Mucosa of stomach (tissue), 1 donor: ENCODE data around the gene GNA14.
"Not testable (repeated sequence)": the region's sequence is repeated elsewhere in the genome, so short reads cannot be mapped to it uniquely, and the experiment has no call there.

Experiments used
- H3K27me3 ChIP-seq: one replicate; pipeline ENCODE4 v1.7.0; 2013; ENCODE audit warnings: mild to moderate bottlenecking, low read length; ENCODE audit not compliant: control insufficient read depth, insufficient read depth
- H3K36me3 ChIP-seq: one replicate; pipeline ENCODE4 v1.7.0; 2013; ENCODE audit warnings: low read length; ENCODE audit not compliant: control insufficient read depth, insufficient read depth
- H3K4me1 ChIP-seq: one replicate; pipeline ENCODE4 v1.7.0; 2013; ENCODE audit warnings: mild to moderate bottlenecking, low read length; ENCODE audit not compliant: control insufficient read depth, insufficient read depth
- H3K4me3 ChIP-seq: one replicate; pipeline ENCODE4 v1.7.0; 2013; ENCODE audit warnings: low read length
- H3K9ac ChIP-seq: one replicate; pipeline ENCODE4 v1.7.0; 2013; ENCODE audit warnings: mild to moderate bottlenecking, low read length, moderate library complexity
- H3K9me3 ChIP-seq: one replicate; pipeline ENCODE4 v1.7.0; 2013; ENCODE audit warnings: mild to moderate bottlenecking, low read length, moderate library complexity; ENCODE audit not compliant: control insufficient read depth
- donor health status: Pancreatic carcinoma.

The GNA14 gene

GRCh38 chr9:77628864-77629263, 19.3 kb downstream of the GNA14 start:
- H3K27me3 ChIP-seq, H3K9ac ChIP-seq, H3K36me3 ChIP-seq, H3K9me3 ChIP-seq, H3K4me1 ChIP-seq, H3K4me3 ChIP-seq: not testable (repeated sequence)

GRCh38 chr9:77616191-77616590, 31.9 kb downstream of the GNA14 start:
- no peaks in the 10 kb centered on the region for H3K9me3 ChIP-seq
- no peaks in the 10 kb centered on the region for H3K27me3 ChIP-seq
- H3K36me3 ChIP-seq, result no peaks in the 10 kb centered on the region
- H3K4me1 ChIP-seq, result no peaks in the 10 kb centered on the region
- no peak overlapping the region for H3K9ac ChIP-seq
- no peak overlapping the region for H3K4me3 ChIP-seq

GRCh38 chr9:77614645-77615044, 33.5 kb downstream of the GNA14 start:
- peaks cover 2% of the 10 kb centered on the region for H3K4me1 ChIP-seq
- H3K9ac ChIP-seq, result no peak overlapping the region
- no peaks in the 10 kb centered on the region for H3K36me3 ChIP-seq
- no peaks in the 10 kb centered on the region for H3K9me3 ChIP-seq
- H3K4me3 ChIP-seq, result no peak overlapping the region
- H3K27me3 ChIP-seq, result no peaks in the 10 kb centered on the region

- Histone ChIP-seq H3K9me3 (no peaks in the 10 kb centered on the region), H3K36me3 (no peaks in the 10 kb centered on the region), H3K27me3 (no peaks in the 10 kb centered on the region), H3K4me3 (no peak overlapping the region), H3K4me1 (peaks cover 12% of the 10 kb centered on the region), H3K9ac (no peak overlapping the region)
These were observed 41.6 kb downstream of the GNA14 start for GRCh38 chr9:77606526-77606925.

- Histone ChIP-seq H3K4me1 (peaks cover 12% of the 10 kb centered on the region), H3K36me3 (no peaks in the 10 kb centered on the region), H3K4me3 (no peak overlapping the region), H3K27me3 (no peaks in the 10 kb centered on the region), H3K9ac (no peak overlapping the region), H3K9me3 (no peaks in the 10 kb centered on the region)
These were observed 42.5 kb downstream of the GNA14 start for GRCh38 chr9:77605449-77606220.

GRCh38 chr9:77604316-77604715, 43.8 kb downstream of the GNA14 start:
- H3K9ac ChIP-seq, result no peak overlapping the region
- no peaks in the 10 kb centered on the region for H3K36me3 ChIP-seq

GRCh38 chr9:77602852-77603251, 45.3 kb downstream of the GNA14 start:
- no peak overlapping the region for H3K9ac ChIP-seq
- H3K4me1 ChIP-seq, result peaks cover 10% of the 10 kb centered on the region
- H3K4me3 ChIP-seq, result no peak overlapping the region
- H3K9me3 ChIP-seq, result no peaks in the 10 kb centered on the region
- no peaks in the 10 kb centered on the region for H3K36me3 ChIP-seq
- H3K27me3 ChIP-seq, result no peaks in the 10 kb centered on the region

More at GRCh38 chr9:77604316-77604715, 43.8 kb downstream of the GNA14 start:
- H3K4me1 ChIP-seq, result peaks cover 7% of the 10 kb centered on the region
- H3K27me3 ChIP-seq, result no peaks in the 10 kb centered on the region
- H3K9me3 ChIP-seq, result no peaks in the 10 kb centered on the region
- no peak overlapping the region for H3K4me3 ChIP-seq

GRCh38 chr9:77601476-77602099, 46.5 kb downstream of the GNA14 start:
- H3K27me3 ChIP-seq, result no peaks in the 10 kb centered on the region
- H3K36me3 ChIP-seq, result no peaks in the 10 kb centered on the region
- H3K9me3 ChIP-seq, result no peaks in the 10 kb centered on the region
- no peak overlapping the region for H3K4me3 ChIP-seq
- peaks cover 11% of the 10 kb centered on the region for H3K4me1 ChIP-seq
- H3K9ac ChIP-seq, result no peak overlapping the region

GRCh38 chr9:77600810-77601209, 47.3 kb downstream of the GNA14 start:
- Histone ChIP-seq H3K9me3 (no peaks in the 10 kb centered on the region), H3K27me3 (no peaks in the 10 kb centered on the region), H3K4me1 (peaks cover 13% of the 10 kb centered on the region), H3K4me3 (no peak overlapping the region), H3K36me3 (no peaks in the 10 kb centered on the region), H3K9ac (no peak overlapping the region)

- Histone ChIP-seq H3K9ac (no peak overlapping the region), H3K36me3 (no peaks in the 10 kb centered on the region), H3K27me3 (no peaks in the 10 kb centered on the region), H3K9me3 (no peaks in the 10 kb centered on the region), H3K4me3 (no peak overlapping the region), H3K4me1 (peaks cover 25% of the 10 kb centered on the region)
These were observed 48.6 kb downstream of the GNA14 start for GRCh38 chr9:77599492-77599891.

- H3K36me3 ChIP-seq, result no peaks in the 10 kb centered on the region
- no peak overlapping the region for H3K9ac ChIP-seq
- H3K9me3 ChIP-seq, result no peaks in the 10 kb centered on the region
- H3K4me1 ChIP-seq, result peaks cover 25% of the 10 kb centered on the region
- no peaks in the 10 kb centered on the region for H3K27me3 ChIP-seq
- H3K4me3 ChIP-seq, result no peak overlapping the region
These were observed 49.1 kb downstream of the GNA14 start for GRCh38 chr9:77598991-77599390.

- Histone ChIP-seq H3K36me3 (no peaks in the 10 kb centered on the region), H3K9ac (no peak overlapping the region), H3K4me1 (peaks cover 25% of the 10 kb centered on the region), H3K27me3 (no peaks in the 10 kb centered on the region), H3K9me3 (no peaks in the 10 kb centered on the region), H3K4me3 (no peak overlapping the region)
These were observed 49.6 kb downstream of the GNA14 start for GRCh38 chr9:77598524-77598923.
